Fibroblast of villous mesenchyme (primary cell): ENCODE results near the gene KCNQ5. TPM values are rescaled to one million over a fixed set of nuclear protein-coding genes. Genes with fewer than 3 reads are reported as not detected.

ENCODE experiments used
- DNase-seq: peaks from one replicate; pipeline ENCODE4 v3.0.0-alpha.2; 2010; ENCODE audit warnings: low read depth
- H3K4me3 ChIP-seq: 2 replicates; pipeline ENCODE4 v1.5.1; 2011; ENCODE audit warnings: low read depth, mild to moderate bottlenecking, low read length
- total RNA-seq: library from RNA; depleted of rRNA; stranded (reverse); fragments of >200 nt; gene quantifications from 2 replicates; pipeline ENCODE4 v1.2.3, GENCODE V29; 2012
- TF ChIP-seq, protein P1 (sequence below): IDR thresholded peaks from 2 replicates; pipeline ENCODE4 v1.5.1; 2012; ENCODE audit warnings: low read depth, mild to moderate bottlenecking, low read length; ENCODE audit not compliant: insufficient read depth

The KCNQ5 gene
- total RNA-seq, 1 donor: 0.86 TPM

DNA sequence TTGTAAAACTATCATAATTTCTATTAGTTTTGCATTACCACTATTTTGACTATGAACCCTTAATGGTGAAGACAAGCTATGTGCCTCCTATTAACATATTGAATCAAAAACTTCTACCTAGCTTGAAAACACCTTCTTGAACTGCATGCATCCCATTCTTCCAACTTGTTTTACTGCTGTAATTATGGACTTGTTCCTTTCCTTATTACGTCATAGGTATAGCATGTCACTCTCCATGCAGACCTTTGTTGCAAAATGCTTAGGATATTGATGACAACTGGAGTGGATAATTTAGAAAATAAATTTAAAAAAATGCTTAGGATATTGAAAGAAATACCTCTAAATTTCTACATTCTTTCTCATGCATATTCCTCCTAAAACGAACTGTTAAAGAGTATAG, 219.3 kb downstream of the KCNQ5 start:
- no peak overlapping the region for H3K4me3 ChIP-seq
- DNase-seq: no peak
- TF ChIP-seq, protein P1, sequence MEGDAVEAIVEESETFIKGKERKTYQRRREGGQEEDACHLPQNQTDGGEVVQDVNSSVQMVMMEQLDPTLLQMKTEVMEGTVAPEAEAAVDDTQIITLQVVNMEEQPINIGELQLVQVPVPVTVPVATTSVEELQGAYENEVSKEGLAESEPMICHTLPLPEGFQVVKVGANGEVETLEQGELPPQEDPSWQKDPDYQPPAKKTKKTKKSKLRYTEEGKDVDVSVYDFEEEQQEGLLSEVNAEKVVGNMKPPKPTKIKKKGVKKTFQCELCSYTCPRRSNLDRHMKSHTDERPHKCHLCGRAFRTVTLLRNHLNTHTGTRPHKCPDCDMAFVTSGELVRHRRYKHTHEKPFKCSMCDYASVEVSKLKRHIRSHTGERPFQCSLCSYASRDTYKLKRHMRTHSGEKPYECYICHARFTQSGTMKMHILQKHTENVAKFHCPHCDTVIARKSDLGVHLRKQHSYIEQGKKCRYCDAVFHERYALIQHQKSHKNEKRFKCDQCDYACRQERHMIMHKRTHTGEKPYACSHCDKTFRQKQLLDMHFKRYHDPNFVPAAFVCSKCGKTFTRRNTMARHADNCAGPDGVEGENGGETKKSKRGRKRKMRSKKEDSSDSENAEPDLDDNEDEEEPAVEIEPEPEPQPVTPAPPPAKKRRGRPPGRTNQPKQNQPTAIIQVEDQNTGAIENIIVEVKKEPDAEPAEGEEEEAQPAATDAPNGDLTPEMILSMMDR: no peak

DNA sequence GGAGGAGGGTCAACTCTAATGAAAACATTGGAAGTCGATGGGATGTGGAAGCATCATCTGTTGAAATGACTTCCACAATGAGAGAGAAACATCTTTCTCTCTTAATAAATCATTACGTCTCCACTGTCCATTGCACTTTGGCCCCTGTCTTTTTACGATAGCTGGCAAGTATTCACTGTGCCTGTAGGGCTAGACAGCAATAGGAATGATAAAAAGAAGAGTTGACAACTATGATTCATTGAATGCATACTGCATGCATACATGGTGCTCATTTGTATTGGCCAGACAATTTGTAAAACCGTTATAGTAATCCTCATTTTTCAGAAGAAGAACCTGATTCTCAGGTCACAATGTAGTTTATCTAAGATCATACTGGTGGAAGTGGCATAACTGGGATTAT, 220.3 kb downstream of the KCNQ5 start:
- no peak for DNase-seq
- H3K4me3 ChIP-seq: no peak overlapping the region
- TF ChIP-seq, protein P1: no peak

DNA sequence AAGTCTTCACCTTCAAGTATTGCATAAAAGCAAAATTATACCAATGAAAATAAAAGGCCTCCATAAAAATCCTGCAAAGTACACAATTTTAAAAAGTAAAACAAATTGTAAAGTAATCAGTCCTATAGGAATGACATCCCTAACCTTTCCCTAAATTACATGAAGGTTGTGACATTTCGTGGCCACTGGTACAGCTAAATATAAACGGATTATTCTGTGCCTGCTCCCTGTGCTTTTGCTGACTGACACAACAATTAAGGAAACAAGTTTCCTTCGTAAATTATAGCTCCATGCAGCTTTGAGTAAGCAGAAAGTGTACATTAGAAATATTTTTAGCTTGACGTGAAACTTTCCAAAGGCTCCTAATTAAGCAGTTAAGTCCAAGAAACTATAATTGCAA, 222.8 kb downstream of the KCNQ5 start:
- no peak overlapping the region for H3K4me3 ChIP-seq
- DNase-seq: no peak
- TF ChIP-seq, protein P1: no peak

DNA sequence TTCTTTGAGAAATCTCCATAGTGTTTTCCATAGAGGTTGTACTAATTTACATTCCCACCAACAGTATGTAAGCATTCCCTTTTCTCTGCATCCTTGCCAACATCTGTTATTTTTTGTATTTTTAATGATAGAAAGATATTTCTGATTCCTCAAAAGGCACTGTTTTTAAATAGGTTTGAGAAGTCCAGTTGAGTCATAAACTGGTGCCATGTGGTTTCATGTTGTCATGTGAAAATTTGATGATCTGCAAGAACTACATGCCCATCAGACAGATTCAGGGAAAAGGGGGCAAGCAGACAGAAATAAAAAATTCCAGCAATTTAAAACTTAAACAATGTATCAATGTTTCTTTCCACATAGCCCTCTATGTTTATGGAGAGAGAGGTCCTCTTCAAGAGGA, 227.5 kb downstream of the KCNQ5 start:
- TF ChIP-seq, protein P1: no peak
- no peak overlapping the region for H3K4me3 ChIP-seq
- no peak for DNase-seq

DNA sequence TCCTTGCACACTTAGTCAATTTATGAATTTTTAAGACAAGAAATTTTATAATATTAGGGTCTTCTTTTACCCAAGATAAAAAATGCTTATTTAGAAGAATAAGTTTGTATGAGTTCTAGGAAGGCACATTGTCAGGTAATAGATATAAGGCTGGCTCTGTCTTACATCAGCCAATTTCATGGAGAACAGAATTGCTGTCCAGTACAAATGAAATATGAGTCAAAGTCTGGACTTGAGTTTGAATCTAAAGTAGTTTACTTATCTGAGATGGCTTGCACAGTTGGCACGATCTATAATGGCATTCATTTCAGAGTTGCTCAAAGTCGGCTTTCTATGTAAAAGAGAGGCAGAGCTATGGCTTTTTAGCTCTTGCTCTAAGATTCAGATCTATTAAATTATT, 228.2 kb downstream of the KCNQ5 start:
- H3K4me3 ChIP-seq: no peak overlapping the region
- no peak for DNase-seq
- TF ChIP-seq, protein P1: no peak

DNA sequence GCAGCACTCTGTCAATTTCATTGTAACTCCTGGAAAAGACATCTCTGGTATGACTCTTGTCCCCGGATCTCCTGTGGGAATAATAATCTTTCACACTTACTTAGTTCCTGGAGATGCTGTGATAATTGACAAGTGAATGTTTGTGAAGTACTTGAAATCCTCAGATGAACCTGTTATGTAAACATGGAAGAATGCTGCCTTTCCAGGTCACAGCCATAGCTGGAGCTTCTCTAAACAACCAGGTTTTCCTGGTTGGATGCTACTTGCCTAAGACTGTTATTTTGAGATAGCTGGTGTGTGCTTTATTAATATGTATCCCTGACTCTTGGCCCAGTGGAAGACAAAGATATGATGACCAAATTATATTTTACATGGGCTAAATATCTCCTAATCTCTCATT, 228.6 kb downstream of the KCNQ5 start:
- no peak overlapping the region for H3K4me3 ChIP-seq
- TF ChIP-seq, protein P1: no peak
- no peak for DNase-seq

DNA sequence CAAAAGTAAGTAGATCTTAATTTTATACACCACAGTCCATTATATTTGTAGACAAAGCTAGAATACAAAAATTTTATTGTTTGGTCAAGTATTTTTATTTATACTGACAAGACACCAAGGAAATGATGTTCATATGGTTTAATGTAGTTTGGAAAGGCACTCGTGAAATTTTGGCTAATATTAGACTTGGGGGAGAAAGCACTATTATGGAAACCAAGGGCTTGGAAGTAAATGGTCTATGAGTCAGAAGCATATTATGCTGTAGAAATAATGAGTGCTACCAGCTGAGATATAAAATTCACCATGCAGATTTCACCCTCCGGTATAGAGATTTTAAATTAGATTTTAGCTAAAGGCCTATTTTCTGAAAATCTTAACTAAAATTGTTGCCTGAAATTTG, 233.6 kb downstream of the KCNQ5 start:
- TF ChIP-seq, protein P1: no peak
- no peak for DNase-seq
- no peak overlapping the region for H3K4me3 ChIP-seq
